Esophagus squamous epithelium (tissue), 5 donors: ENCODE measurements around the gene UGT2B15. TPM values are rescaled to one million over a fixed set of nuclear protein-coding genes. Genes with fewer than 3 reads are reported as not detected.
"Not testable (repeated sequence)": the region's sequence is repeated elsewhere in the genome, so short reads cannot be mapped to it uniquely, and the experiment has no call there.

Experiments used
- DNase-seq: peaks from one replicate; lab custom pipeline; 2025; lab: John Stamatoyannopoulos, UW
- H3K27ac ChIP-seq, 4 donors: fragments of 200-600 bp; sonication (generic); one replicate each; pipeline ENCODE4 v1.5.1; 2016 to 2019; ENCODE audit warnings: mild to moderate bottlenecking in 1 of 4
- H3K27me3 ChIP-seq, 4 donors: fragments of 200-600 bp; sonication (generic); 1 replicate in 3 of 4; 2 replicates in 1 of 4; pipeline versions ENCODE4 v1.5.1 to v1.6.0; 2017 to 2021; ENCODE audit warnings: antibody characterized with exemption in 1 of 4
- H3K36me3 ChIP-seq, 3 donors: fragments of 200-600 bp; sonication (generic); one replicate each; pipeline ENCODE4 v1.5.1; 2016 to 2019
- H3K4me1 ChIP-seq, 3 donors: fragments of 200-600 bp; sonication (generic); one replicate each; pipeline ENCODE4 v1.5.1; 2017 to 2019
- H3K4me3 ChIP-seq, 4 donors: fragments of 200-600 bp; sonication (generic); 1 replicate in 3 of 4; 2 replicates in 1 of 4; pipeline ENCODE4 v1.5.1; 2016 to 2019; ENCODE audit warnings: mild to moderate bottlenecking in 2 of 4, moderate library complexity in 1 of 4
- H3K9me3 ChIP-seq, 3 donors: fragments of 200-600 bp; sonication (generic); one replicate each; pipeline ENCODE4 v1.5.1; 2016 to 2019
- CTCF ChIP-seq, 6 experiments: fragments of 450-650 bp in 4 of 6; fragments of 200-600 bp in 2 of 6; sonication (generic) in 2 of 6; IDR thresholded peaks; one replicate each; pipeline ENCODE4 v1.5.1; 2016 to 2019; ENCODE audit warnings: antibody characterized with exemption in 6 of 6, mild to moderate bottlenecking in 4 of 6, moderate library complexity in 4 of 6
- POLR2A ChIP-seq, 4 donors: fragments of 450-650 bp; IDR thresholded peaks; one replicate each; pipeline ENCODE4 v1.6.1; 2017; ENCODE audit warnings: antibody characterized with exemption in 4 of 4, mild to moderate bottlenecking in 4 of 4, moderate library complexity in 3 of 4
- WGBS, 2 donors: methylation state at CpG; one replicate each; pipeline ENCODE4 v1.1.5; 2018; 5-methylcytosine and 5-hydroxymethylcytosine counted together
- intact Hi-C: fragments of 100-400 bp; cut with DNase I; formaldehyde crosslinking; loops from one replicate; pipeline ENCODE4 v1.15.0; 2022
- total RNA-seq, 4 donors: library from RNA; depleted of rRNA; stranded (reverse); fragments of >200 nt; gene quantifications; one replicate each; pipeline ENCODE4 v1.1.0, GENCODE V29; 2016
- donor health status: DM: yes; HTN: yes; CAD: no.

The UGT2B15 gene
- total RNA-seq, 4 donors from 2014 or later = not detected

- DNase-seq = no peak
- intact Hi-C loops = no loop called here
- Histone ChIP-seq H3K27ac (no peak overlapping the region), H3K27me3 (no peaks in the 10 kb centered on the region), H3K4me3 (no peak overlapping the region), H3K9me3 (no peaks in the 10 kb centered on the region), H3K4me1 (peaks cover 0 to 8% (median 3%) of the 10 kb centered on the region in 3 donors), H3K36me3 (no peaks in the 10 kb centered on the region)
- TF ChIP-seq POLR2A (IDR thresholded peaks at IDR 0.05) (no peak), CTCF (IDR thresholded peaks at IDR 0.05) (no peak)
Observed at GRCh38 chr4:68658672-68659071, 11.8 kb downstream of the UGT2B15 start.

GRCh38 chr4:68657022-68657594 lies 13.3 kb downstream of the UGT2B15 start:
- H3K9me3 ChIP-seq, H3K27me3 ChIP-seq, H3K4me1 ChIP-seq, intact Hi-C loops, H3K27ac ChIP-seq, H3K36me3 ChIP-seq, H3K4me3 ChIP-seq, DNase-seq: not testable (repeated sequence)

- H3K27me3 ChIP-seq, H3K4me3 ChIP-seq, DNase-seq, H3K36me3 ChIP-seq, H3K4me1 ChIP-seq, H3K9me3 ChIP-seq, intact Hi-C loops, H3K27ac ChIP-seq: not testable (repeated sequence)
- 48 to 67% methylated on average over 2 of the region's 2 CpGs for WGBS, 2 donors
Observed at GRCh38 chr4:68656445-68656973, 13.9 kb downstream of the UGT2B15 start.

- WGBS, 2 donors = 70 to 90% methylated on average over 2 to 3 of the region's 3 CpGs
- Histone ChIP-seq H3K27me3 (no peaks in the 10 kb centered on the region), H3K27ac (no peak overlapping the region), H3K4me3 (no peak overlapping the region), H3K4me1 (peaks cover 0 to 8% (median 3%) of the 10 kb centered on the region in 3 donors), H3K9me3 (no peaks in the 10 kb centered on the region), H3K36me3 (no peaks in the 10 kb centered on the region)
- TF ChIP-seq POLR2A (IDR thresholded peaks at IDR 0.05) (no peak), CTCF (IDR thresholded peaks at IDR 0.05) (no peak)
- no peak for DNase-seq
- intact Hi-C loops = no loop called here
Observed at GRCh38 chr4:68655764-68656444, 14.5 kb downstream of the UGT2B15 start.

- no peak overlapping the region for H3K27ac ChIP-seq
- no peaks in the 10 kb centered on the region for H3K36me3 ChIP-seq
- no peaks in the 10 kb centered on the region for H3K9me3 ChIP-seq
- no peak overlapping the region for H3K4me3 ChIP-seq
- peaks cover 0 to 8% (median 3%) of the 10 kb centered on the region in 3 donors for H3K4me1 ChIP-seq
- intact Hi-C loops = no loop called here
- TF ChIP-seq POLR2A (IDR thresholded peaks at IDR 0.05) = no peak
- no peak for TF ChIP-seq CTCF (IDR thresholded peaks at IDR 0.05)
- no peak for DNase-seq
- no peaks in the 10 kb centered on the region for H3K27me3 ChIP-seq
- 36 to 41% methylated on average over 5 of the region's 5 CpGs for WGBS, 2 donors
Observed at GRCh38 chr4:68654946-68655721, 15.3 kb downstream of the UGT2B15 start.

GRCh38 chr4:68651932-68652331 lies 18.5 kb downstream of the UGT2B15 start:
- Histone ChIP-seq H3K4me1 (peaks cover 0 to 8% (median 3%) of the 10 kb centered on the region in 3 donors), H3K27me3 (no peaks in the 10 kb centered on the region), H3K9me3 (no peaks in the 10 kb centered on the region), H3K36me3 (no peaks in the 10 kb centered on the region), H3K27ac (no peak overlapping the region), H3K4me3 (no peak overlapping the region)
- 39 to 56% methylated on average over 1 of the region's 1 CpG for WGBS, 2 donors
- DNase-seq = no peak
- TF ChIP-seq POLR2A (IDR thresholded peaks at IDR 0.05) = no peak
- TF ChIP-seq CTCF (IDR thresholded peaks at IDR 0.05) = no peak
- intact Hi-C loops = no loop called here
